Astrocyte (in vitro differentiated cells and primary cell): ENCODE measurements around the gene SDR42E2. TPM values are rescaled to one million over a fixed set of nuclear protein-coding genes. Genes with fewer than 3 reads are reported as not detected.

Experiments used
- DNase-seq: peaks from one replicate; pipeline ENCODE4 v3.0.0-alpha.2; 2010; ENCODE audit warnings: low read depth
- FAIRE-seq: peaks from 2 replicates; lab custom pipeline; 2011; peaks lifted over from hg19 to GRCh38; lab: Jason Lieb, UNC
- H2AFZ ChIP-seq: 2 replicates; pipeline ENCODE4 v1.6.0; 2012; ENCODE audit warnings: low read depth, low read length, inconsistent platforms
- H3K27ac ChIP-seq: 2 replicates; pipeline ENCODE4 v1.5.1; 2011; ENCODE audit warnings: low read depth, low read length, inconsistent platforms
- H3K27me3 ChIP-seq: 2 replicates; pipeline ENCODE4 v1.6.0; 2011; ENCODE audit warnings: low read length, inconsistent platforms; ENCODE audit not compliant: insufficient read depth
- H3K36me3 ChIP-seq: 2 replicates; pipeline ENCODE4 v1.5.1; 2011; ENCODE audit warnings: low read length, inconsistent platforms; ENCODE audit not compliant: insufficient read depth
- H3K4me1 ChIP-seq: 2 replicates; pipeline ENCODE4 v1.5.1; 2011; ENCODE audit warnings: low read length, inconsistent platforms; ENCODE audit not compliant: insufficient read depth
- H3K4me2 ChIP-seq: 2 replicates; pipeline ENCODE4 v1.6.0; 2012; ENCODE audit warnings: low read length, inconsistent platforms
- H3K4me3 ChIP-seq: 2 replicates; pipeline ENCODE4 v1.5.1; 2011; ENCODE audit warnings: low read depth, mild to moderate bottlenecking, low read length, inconsistent platforms; ENCODE audit not compliant: insufficient read depth
- H3K79me2 ChIP-seq: 2 replicates; pipeline ENCODE4 v1.6.0; 2012; ENCODE audit warnings: mild to moderate bottlenecking, low read length, inconsistent platforms; ENCODE audit not compliant: insufficient read depth
- H3K9ac ChIP-seq: 2 replicates; pipeline ENCODE4 v1.6.0; 2012; ENCODE audit warnings: mild to moderate bottlenecking, low read length, inconsistent platforms
- H3K9me3 ChIP-seq: 2 replicates; pipeline ENCODE4 v1.5.1; 2012; ENCODE audit warnings: low read depth, mild to moderate bottlenecking, low read length, inconsistent platforms; ENCODE audit not compliant: insufficient read depth
- H4K20me1 ChIP-seq: 2 replicates; pipeline ENCODE4 v1.6.0; 2012; ENCODE audit warnings: low read length, inconsistent platforms; ENCODE audit not compliant: insufficient read depth
- H3K27ac Mint-ChIP-seq: one replicate; pipeline ENCODE4 v1.8.0; 2021; ENCODE audit warnings: mild to moderate bottlenecking, mixed read lengths; ENCODE audit not compliant: unreplicated experiment
- H3K27me3 Mint-ChIP-seq: one replicate; pipeline ENCODE4 v1.8.0; 2021; ENCODE audit warnings: low read depth, mixed read lengths; ENCODE audit not compliant: unreplicated experiment
- H3K36me3 Mint-ChIP-seq: one replicate; pipeline ENCODE4 v1.8.0; 2021; ENCODE audit warnings: low read depth, mixed read lengths; ENCODE audit not compliant: unreplicated experiment
- H3K4me1 Mint-ChIP-seq: one replicate; pipeline ENCODE4 v1.8.0; 2021; ENCODE audit warnings: low read depth, mixed read lengths; ENCODE audit not compliant: unreplicated experiment
- H3K4me3 Mint-ChIP-seq: one replicate; pipeline ENCODE4 v1.8.0; 2021; ENCODE audit warnings: mild to moderate bottlenecking, moderate library complexity, mixed read lengths; ENCODE audit not compliant: unreplicated experiment
- H3K9me3 Mint-ChIP-seq: one replicate; pipeline ENCODE4 v1.8.0; 2021; ENCODE audit warnings: mild to moderate bottlenecking, mixed read lengths; ENCODE audit not compliant: unreplicated experiment
- EZH2 ChIP-seq: IDR thresholded peaks from 2 replicates; pipeline ENCODE4 v1.6.1; 2012; ENCODE audit warnings: mild to moderate bottlenecking, low read length, inconsistent platforms; ENCODE audit not compliant: insufficient read depth
- total RNA-seq: library from RNA; stranded (reverse); gene quantifications from 2 replicates; pipeline ENCODE4 v1.2.1, GENCODE V29; 2021
- TF ChIP-seq, protein P1 (sequence below): IDR thresholded peaks from 2 replicates; pipeline ENCODE4 v1.5.1; 2011; ENCODE audit warnings: low read depth, mild to moderate bottlenecking, inconsistent platforms, low read length, moderate library complexity; ENCODE audit not compliant: insufficient read depth

SDR42E2 gene
- total RNA-seq, 1 donor from 2014 or later = not detected

DNA sequence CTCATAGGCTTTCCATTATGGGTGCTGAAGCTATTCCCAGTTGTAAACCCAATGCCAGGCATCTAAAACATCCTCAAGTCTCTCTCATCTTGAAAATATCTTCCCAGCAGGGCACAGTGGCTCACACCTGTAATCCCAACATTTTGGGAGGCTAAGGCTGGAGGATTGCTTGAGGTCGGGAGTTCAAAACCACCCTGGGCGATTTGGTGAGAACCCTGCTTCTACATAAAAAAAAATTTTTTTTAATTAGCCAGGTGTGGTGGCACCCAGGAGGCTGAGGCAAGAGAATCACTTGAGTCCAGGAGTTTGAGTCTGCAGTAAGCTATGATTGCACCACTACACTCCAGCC, 30.7 kb downstream of the SDR42E2 start:
- no peak overlapping the region for H3K27ac Mint-ChIP-seq
- Histone ChIP-seq H3K4me1 (peaks cover 25% of the 10 kb centered on the region), H2AFZ (no peak overlapping the region), H3K36me3 (no peaks in the 10 kb centered on the region), H3K9me3 (no peaks in the 10 kb centered on the region), H3K27me3 (no peaks in the 10 kb centered on the region), H3K27ac (no peak overlapping the region), H3K9ac (no peak overlapping the region), H3K79me2 (no peaks in the 10 kb centered on the region), H3K4me2 (peak overlapping the region; percentile 95), H4K20me1 (no peaks in the 10 kb centered on the region), H3K4me3 (peak overlapping the region; percentile 71)
- H3K27me3 Mint-ChIP-seq = no peaks in the 10 kb centered on the region
- FAIRE-seq (no peak), DNase-seq (no peak)
- H3K4me1 Mint-ChIP-seq = peaks cover 7% of the 10 kb centered on the region
- TF ChIP-seq, protein P1, sequence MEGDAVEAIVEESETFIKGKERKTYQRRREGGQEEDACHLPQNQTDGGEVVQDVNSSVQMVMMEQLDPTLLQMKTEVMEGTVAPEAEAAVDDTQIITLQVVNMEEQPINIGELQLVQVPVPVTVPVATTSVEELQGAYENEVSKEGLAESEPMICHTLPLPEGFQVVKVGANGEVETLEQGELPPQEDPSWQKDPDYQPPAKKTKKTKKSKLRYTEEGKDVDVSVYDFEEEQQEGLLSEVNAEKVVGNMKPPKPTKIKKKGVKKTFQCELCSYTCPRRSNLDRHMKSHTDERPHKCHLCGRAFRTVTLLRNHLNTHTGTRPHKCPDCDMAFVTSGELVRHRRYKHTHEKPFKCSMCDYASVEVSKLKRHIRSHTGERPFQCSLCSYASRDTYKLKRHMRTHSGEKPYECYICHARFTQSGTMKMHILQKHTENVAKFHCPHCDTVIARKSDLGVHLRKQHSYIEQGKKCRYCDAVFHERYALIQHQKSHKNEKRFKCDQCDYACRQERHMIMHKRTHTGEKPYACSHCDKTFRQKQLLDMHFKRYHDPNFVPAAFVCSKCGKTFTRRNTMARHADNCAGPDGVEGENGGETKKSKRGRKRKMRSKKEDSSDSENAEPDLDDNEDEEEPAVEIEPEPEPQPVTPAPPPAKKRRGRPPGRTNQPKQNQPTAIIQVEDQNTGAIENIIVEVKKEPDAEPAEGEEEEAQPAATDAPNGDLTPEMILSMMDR = no peak
- no peak for TF ChIP-seq EZH2
- no peaks in the 10 kb centered on the region for H3K36me3 Mint-ChIP-seq
- no peak overlapping the region for H3K4me3 Mint-ChIP-seq
- peaks cover 3% of the 10 kb centered on the region for H3K9me3 Mint-ChIP-seq

DNA sequence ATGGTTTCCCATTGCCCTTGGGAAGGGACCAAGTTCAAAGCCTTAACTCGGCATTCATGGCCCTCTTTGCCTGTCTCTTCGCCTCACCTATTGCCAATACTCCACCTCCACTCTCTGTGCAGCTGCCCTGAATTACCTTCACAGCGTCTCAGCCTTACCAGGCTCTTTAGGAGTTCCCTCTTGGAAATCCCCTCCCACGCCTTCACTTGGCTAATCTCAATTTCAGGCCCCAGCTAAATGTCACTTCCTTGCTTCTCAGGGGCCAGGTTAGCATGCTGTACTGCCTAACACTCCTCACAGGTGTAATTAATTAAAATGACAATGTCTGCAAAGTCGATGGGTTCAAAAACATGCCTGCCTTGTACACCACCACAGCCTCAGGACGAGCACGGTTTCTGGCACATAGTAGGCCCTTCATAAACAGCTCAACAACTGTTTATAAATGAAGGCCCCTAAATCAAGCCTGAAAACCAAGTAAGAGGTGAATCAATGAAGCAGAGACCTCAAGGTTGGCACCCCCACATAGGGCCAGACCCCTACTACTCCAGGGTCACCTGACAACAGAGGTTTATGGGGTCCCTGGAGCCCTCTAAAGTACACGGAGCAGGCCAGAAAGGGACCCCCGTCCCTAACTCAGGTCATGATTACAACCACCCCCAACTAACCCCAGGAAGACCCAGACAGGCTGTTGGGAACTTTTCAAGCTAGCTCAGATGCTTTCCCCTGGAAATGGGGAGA, 32.6 kb downstream of the SDR42E2 start:
- Mint-ChIP-seq H3K4me3 (no peak overlapping the region), H3K36me3 (no peaks in the 10 kb centered on the region), H3K9me3 (peaks cover 3% of the 10 kb centered on the region), H3K27ac (no peak overlapping the region), H3K27me3 (no peaks in the 10 kb centered on the region), H3K4me1 (peaks cover 14% of the 10 kb centered on the region)
- Histone ChIP-seq H4K20me1 (no peaks in the 10 kb centered on the region), H2AFZ (no peak overlapping the region), H3K79me2 (no peaks in the 10 kb centered on the region), H3K4me2 (no peak overlapping the region), H3K9ac (no peak overlapping the region), H3K27ac (no peak overlapping the region), H3K9me3 (no peaks in the 10 kb centered on the region), H3K27me3 (no peaks in the 10 kb centered on the region), H3K4me3 (no peak overlapping the region), H3K36me3 (no peaks in the 10 kb centered on the region), H3K4me1 (peaks cover 32% of the 10 kb centered on the region)
- TF ChIP-seq EZH2 = no peak
- TF ChIP-seq, protein P1 = no peak
- no peak for DNase-seq
- no peak for FAIRE-seq

DNA sequence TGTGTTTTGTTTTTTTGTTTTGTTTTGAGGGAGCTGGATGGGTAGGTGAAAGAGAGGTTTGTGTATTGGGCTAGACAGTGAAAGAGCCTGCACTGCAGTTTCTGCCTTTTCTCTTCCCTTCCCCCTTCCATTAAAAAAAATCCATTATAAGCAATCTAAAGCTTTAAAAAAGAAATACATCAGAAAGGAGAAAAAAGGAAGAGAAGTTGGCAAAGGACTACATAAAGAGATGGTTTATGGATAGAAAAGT, 33.1 kb downstream of the SDR42E2 start:
- Mint-ChIP-seq H3K27ac (no peak overlapping the region), H3K36me3 (no peaks in the 10 kb centered on the region), H3K4me1 (peaks cover 14% of the 10 kb centered on the region), H3K27me3 (no peaks in the 10 kb centered on the region), H3K4me3 (peak overlapping the region; percentile 84), H3K9me3 (peaks cover 3% of the 10 kb centered on the region)
- Histone ChIP-seq H3K79me2 (no peaks in the 10 kb centered on the region), H3K9me3 (no peaks in the 10 kb centered on the region), H2AFZ (no peak overlapping the region), H3K27me3 (no peaks in the 10 kb centered on the region), H3K36me3 (no peaks in the 10 kb centered on the region), H4K20me1 (no peaks in the 10 kb centered on the region), H3K4me3 (no peak overlapping the region), H3K9ac (no peak overlapping the region), H3K27ac (no peak overlapping the region), H3K4me2 (no peak overlapping the region), H3K4me1 (peaks cover 32% of the 10 kb centered on the region)
- no peak for FAIRE-seq
- TF ChIP-seq, protein P1 = no peak
- no peak for TF ChIP-seq EZH2
- no peak for DNase-seq
